ENCODE data around the gene NHEJ1. TPM values are rescaled to one million over a fixed set of nuclear protein-coding genes. Genes with fewer than 3 reads are reported as not detected.

The NHEJ1 gene
- total and polyA plus RNA-seq, 9 of the 15 experiments (the other 6 are each of a cell fraction or from before 2014, with no cell fraction given), result 9.0 to 23.7 (median 13.9) TPM

DNA sequence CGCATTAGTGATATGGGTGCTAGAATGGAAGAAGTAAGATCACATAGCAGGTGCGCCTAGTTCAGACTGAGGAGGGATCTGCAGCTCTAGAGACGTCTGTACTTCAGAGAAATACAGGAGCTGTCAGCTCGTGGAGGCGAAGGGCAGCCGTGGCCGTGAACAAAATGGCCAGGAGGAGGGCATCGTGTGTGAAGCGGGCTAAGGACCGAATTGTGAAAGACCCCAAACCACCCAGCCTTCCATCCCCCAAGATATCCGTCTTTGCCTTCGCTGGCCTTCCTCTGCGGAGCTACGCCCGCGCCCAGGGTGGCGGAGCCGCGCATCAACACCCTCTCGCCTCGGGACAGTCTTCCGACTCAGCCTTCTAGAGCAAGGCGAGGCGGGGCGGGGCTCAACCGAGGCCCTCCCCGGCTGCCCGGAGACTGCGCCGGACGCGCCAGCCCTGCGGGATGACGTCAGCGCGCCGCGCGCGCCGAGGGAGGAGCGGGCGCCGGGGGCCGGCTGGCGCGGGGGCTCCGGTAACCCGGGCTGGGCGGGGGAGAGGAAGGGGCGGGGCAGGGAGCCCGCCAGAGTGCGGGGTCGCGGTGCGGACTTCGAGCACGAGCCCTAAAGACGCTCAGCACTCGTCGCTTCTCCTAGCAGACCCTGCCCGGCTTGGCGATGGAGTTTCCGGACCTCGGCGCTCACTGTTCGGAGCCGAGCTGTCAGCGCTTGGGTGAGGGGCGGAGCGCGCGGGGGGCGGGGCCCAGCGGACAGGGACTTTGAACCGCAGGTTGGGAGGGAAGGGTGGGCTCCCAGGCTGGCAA, 45.9 kb upstream of the NHEJ1 start, which contains the start of gene ZFAND2B (continued):
- TF ChIP-seq, protein P1, sequence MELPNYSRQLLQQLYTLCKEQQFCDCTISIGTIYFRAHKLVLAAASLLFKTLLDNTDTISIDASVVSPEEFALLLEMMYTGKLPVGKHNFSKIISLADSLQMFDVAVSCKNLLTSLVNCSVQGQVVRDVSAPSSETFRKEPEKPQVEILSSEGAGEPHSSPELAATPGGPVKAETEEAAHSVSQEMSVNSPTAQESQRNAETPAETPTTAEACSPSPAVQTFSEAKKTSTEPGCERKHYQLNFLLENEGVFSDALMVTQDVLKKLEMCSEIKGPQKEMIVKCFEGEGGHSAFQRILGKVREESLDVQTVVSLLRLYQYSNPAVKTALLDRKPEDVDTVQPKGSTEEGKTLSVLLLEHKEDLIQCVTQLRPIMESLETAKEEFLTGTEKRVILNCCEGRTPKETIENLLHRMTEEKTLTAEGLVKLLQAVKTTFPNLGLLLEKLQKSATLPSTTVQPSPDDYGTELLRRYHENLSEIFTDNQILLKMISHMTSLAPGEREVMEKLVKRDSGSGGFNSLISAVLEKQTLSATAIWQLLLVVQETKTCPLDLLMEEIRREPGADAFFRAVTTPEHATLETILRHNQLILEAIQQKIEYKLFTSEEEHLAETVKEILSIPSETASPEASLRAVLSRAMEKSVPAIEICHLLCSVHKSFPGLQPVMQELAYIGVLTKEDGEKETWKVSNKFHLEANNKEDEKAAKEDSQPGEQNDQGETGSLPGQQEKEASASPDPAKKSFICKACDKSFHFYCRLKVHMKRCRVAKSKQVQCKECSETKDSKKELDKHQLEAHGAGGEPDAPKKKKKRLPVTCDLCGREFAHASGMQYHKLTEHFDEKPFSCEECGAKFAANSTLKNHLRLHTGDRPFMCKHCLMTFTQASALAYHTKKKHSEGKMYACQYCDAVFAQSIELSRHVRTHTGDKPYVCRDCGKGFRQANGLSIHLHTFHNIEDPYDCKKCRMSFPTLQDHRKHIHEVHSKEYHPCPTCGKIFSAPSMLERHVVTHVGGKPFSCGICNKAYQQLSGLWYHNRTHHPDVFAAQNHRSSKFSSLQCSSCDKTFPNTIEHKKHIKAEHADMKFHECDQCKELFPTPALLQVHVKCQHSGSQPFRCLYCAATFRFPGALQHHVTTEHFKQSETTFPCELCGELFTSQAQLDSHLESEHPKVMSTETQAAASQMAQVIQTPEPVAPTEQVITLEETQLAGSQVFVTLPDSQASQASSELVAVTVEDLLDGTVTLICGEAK (IDR thresholded peaks at IDR 0.05), result 0 out of 2 replicates have a peak, but pooled peaks have one; percentile 9
- TF ChIP-seq, protein P1 (CRISPR knock-in tag; IDR thresholded peaks at IDR 0.05), result no peak
- TF ChIP-seq DPF2 (IDR thresholded peaks at IDR 0.05) (0 out of 2 replicates have a peak, but pooled peaks have one; percentile 28), PML (IDR thresholded peaks at IDR 0.05; ENCODE audit: low read length) (peak; percentile 68; the same call in 1 of the 2 replicates), EP400 (IDR thresholded peaks at IDR 0.05) (peak; percentile 59), JUND (IDR thresholded peaks at IDR 0.05; ENCODE audit: borderline replicate concordance, low read depth, low read length) (peak; percentile 71), JUND (tag; IDR thresholded peaks at IDR 0.05; ENCODE audit: borderline replicate concordance, low read depth, low read length) (no peak; the same call in 2 of the 3 replicates), ZC3H8 (IDR thresholded peaks at IDR 0.05) (no peak), CBX1 (IDR thresholded peaks at IDR 0.05; ENCODE audit: low read depth) (no peak)
- TF ChIP-seq, protein P2, sequence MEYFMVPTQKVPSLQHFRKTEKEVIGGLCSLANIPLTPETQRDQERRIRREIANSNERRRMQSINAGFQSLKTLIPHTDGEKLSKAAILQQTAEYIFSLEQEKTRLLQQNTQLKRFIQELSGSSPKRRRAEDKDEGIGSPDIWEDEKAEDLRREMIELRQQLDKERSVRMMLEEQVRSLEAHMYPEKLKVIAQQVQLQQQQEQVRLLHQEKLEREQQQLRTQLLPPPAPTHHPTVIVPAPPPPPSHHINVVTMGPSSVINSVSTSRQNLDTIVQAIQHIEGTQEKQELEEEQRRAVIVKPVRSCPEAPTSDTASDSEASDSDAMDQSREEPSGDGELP (CRISPR knock-in tag; IDR thresholded peaks at IDR 0.05; ENCODE audit: borderline replicate concordance), result peak; percentile 36; the same call in 1 of the 2 replicates

Measured in K562 (cell line).